ENCODE results near the gene BTBD18. TPM values are rescaled to one million over a fixed set of nuclear protein-coding genes. Genes with fewer than 3 reads are reported as not detected.

The BTBD18 gene
- total and polyA plus RNA-seq, 2 of the 13 experiments (the other 11 are each of a cell fraction or from before 2014, with no cell fraction given): not detected

DNA sequence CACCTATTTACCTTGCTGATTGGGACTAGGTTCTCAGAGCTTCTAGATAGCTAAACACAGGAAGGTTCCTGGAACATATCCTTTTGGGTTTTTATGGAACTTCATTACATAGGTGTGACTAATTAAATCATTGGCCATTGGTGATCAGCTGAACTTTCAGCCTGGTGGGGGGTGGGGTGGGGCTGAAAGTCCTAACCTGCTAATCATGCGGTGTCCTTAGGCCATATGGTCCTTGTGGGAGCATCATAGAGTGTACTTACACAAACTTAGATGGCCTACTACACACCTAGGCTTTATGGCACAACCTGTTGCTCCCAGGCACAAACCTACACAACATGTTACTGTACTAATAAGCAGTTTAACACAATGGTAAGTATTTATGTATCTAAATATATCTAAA lies 19.0 kb downstream of the BTBD18 start (continued):
- TF ChIP-seq, protein P1, sequence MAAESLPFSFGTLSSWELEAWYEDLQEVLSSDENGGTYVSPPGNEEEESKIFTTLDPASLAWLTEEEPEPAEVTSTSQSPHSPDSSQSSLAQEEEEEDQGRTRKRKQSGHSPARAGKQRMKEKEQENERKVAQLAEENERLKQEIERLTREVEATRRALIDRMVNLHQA (CRISPR knock-in tag; IDR thresholded peaks at IDR 0.05): no peak
- TF ChIP-seq SNAI1 (CRISPR knock-in tag; IDR thresholded peaks at IDR 0.05; ENCODE audit: borderline replicate concordance): no peak
- TF ChIP-seq, protein P2, sequence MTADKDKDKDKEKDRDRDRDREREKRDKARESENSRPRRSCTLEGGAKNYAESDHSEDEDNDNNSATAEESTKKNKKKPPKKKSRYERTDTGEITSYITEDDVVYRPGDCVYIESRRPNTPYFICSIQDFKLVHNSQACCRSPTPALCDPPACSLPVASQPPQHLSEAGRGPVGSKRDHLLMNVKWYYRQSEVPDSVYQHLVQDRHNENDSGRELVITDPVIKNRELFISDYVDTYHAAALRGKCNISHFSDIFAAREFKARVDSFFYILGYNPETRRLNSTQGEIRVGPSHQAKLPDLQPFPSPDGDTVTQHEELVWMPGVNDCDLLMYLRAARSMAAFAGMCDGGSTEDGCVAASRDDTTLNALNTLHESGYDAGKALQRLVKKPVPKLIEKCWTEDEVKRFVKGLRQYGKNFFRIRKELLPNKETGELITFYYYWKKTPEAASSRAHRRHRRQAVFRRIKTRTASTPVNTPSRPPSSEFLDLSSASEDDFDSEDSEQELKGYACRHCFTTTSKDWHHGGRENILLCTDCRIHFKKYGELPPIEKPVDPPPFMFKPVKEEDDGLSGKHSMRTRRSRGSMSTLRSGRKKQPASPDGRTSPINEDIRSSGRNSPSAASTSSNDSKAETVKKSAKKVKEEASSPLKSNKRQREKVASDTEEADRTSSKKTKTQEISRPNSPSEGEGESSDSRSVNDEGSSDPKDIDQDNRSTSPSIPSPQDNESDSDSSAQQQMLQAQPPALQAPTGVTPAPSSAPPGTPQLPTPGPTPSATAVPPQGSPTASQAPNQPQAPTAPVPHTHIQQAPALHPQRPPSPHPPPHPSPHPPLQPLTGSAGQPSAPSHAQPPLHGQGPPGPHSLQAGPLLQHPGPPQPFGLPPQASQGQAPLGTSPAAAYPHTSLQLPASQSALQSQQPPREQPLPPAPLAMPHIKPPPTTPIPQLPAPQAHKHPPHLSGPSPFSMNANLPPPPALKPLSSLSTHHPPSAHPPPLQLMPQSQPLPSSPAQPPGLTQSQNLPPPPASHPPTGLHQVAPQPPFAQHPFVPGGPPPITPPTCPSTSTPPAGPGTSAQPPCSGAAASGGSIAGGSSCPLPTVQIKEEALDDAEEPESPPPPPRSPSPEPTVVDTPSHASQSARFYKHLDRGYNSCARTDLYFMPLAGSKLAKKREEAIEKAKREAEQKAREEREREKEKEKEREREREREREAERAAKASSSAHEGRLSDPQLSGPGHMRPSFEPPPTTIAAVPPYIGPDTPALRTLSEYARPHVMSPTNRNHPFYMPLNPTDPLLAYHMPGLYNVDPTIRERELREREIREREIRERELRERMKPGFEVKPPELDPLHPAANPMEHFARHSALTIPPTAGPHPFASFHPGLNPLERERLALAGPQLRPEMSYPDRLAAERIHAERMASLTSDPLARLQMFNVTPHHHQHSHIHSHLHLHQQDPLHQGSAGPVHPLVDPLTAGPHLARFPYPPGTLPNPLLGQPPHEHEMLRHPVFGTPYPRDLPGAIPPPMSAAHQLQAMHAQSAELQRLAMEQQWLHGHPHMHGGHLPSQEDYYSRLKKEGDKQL (CRISPR knock-in tag; IDR thresholded peaks at IDR 0.05; ENCODE audit: low read depth): no peak
- no peak for TF ChIP-seq ZNF317 (CRISPR knock-in tag; IDR thresholded peaks at IDR 0.05)
- TF ChIP-seq, protein P3, sequence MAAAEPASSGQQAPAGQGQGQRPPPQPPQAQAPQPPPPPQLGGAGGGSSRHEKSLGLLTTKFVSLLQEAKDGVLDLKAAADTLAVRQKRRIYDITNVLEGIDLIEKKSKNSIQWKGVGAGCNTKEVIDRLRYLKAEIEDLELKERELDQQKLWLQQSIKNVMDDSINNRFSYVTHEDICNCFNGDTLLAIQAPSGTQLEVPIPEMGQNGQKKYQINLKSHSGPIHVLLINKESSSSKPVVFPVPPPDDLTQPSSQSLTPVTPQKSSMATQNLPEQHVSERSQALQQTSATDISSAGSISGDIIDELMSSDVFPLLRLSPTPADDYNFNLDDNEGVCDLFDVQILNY (CRISPR knock-in tag; conservative IDR thresholded peaks at IDR 0.05): no peak
- no peak for TF ChIP-seq BRCA1 (CRISPR knock-in tag; IDR thresholded peaks at IDR 0.05)
- TF ChIP-seq, protein P4, sequence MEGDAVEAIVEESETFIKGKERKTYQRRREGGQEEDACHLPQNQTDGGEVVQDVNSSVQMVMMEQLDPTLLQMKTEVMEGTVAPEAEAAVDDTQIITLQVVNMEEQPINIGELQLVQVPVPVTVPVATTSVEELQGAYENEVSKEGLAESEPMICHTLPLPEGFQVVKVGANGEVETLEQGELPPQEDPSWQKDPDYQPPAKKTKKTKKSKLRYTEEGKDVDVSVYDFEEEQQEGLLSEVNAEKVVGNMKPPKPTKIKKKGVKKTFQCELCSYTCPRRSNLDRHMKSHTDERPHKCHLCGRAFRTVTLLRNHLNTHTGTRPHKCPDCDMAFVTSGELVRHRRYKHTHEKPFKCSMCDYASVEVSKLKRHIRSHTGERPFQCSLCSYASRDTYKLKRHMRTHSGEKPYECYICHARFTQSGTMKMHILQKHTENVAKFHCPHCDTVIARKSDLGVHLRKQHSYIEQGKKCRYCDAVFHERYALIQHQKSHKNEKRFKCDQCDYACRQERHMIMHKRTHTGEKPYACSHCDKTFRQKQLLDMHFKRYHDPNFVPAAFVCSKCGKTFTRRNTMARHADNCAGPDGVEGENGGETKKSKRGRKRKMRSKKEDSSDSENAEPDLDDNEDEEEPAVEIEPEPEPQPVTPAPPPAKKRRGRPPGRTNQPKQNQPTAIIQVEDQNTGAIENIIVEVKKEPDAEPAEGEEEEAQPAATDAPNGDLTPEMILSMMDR (CRISPR knock-in tag; IDR thresholded peaks at IDR 0.05): no peak
- no peak for TF ChIP-seq CAMTA2 (CRISPR knock-in tag; IDR thresholded peaks at IDR 0.05; ENCODE audit: borderline replicate concordance)

Measured in HepG2 (cell line).